ENCODE data around the gene CD58. TPM values are rescaled to one million over a fixed set of nuclear protein-coding genes. Genes with fewer than 3 reads are reported as not detected.

The CD58 gene
- total RNA-seq, 1 experiment from 2014 or later, result 5.3 TPM

GRCh38 chr1:116577759-116578314, 7.0 kb upstream of the CD58 start (continued):
- TF ChIP-seq NR3C1 (CRISPR knock-in tag; conservative IDR thresholded peaks at IDR 0.05; ENCODE audit: low read depth) (no peak), NFE2L1 (CRISPR knock-in tag; IDR thresholded peaks at IDR 0.05) (no peak), ZNF671 (CRISPR knock-in tag; IDR thresholded peaks at IDR 0.05) (no peak), EMX1 (CRISPR knock-in tag; IDR thresholded peaks at IDR 0.05) (no peak), ZSCAN18 (CRISPR knock-in tag; IDR thresholded peaks at IDR 0.05) (no peak), CREB1 (CRISPR knock-in tag; IDR thresholded peaks at IDR 0.05) (no peak), GRHL2 (CRISPR knock-in tag; IDR thresholded peaks at IDR 0.05; ENCODE audit: insufficient replicate concordance, severe bottlenecking) (no peak), FOXJ3 (CRISPR knock-in tag; IDR thresholded peaks at IDR 0.05; ENCODE audit: borderline replicate concordance) (no peak), ZBTB21 (CRISPR knock-in tag; IDR thresholded peaks at IDR 0.05; ENCODE audit: borderline replicate concordance) (no peak), ZNF425 (CRISPR knock-in tag; conservative IDR thresholded peaks at IDR 0.05) (no peak), ZNF317 (CRISPR knock-in tag; IDR thresholded peaks at IDR 0.05; ENCODE audit: borderline replicate concordance, low read depth) (no peak), ZNF232 (CRISPR knock-in tag; IDR thresholded peaks at IDR 0.05) (no peak)
- TF ChIP-seq, protein P1, sequence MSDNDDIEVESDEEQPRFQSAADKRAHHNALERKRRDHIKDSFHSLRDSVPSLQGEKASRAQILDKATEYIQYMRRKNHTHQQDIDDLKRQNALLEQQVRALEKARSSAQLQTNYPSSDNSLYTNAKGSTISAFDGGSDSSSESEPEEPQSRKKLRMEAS (CRISPR knock-in tag; IDR thresholded peaks at IDR 0.05), result no peak

GRCh38 chr1:116574581-116575291, 3.9 kb upstream of the CD58 start:
- DNase-seq (ENCODE audit: low spot score), result peak; percentile 60
- no peaks in the 10 kb centered on the region for H3K9me3 Mint-ChIP-seq
- TF ChIP-seq IRF2 (CRISPR knock-in tag; IDR thresholded peaks at IDR 0.05; ENCODE audit: borderline replicate concordance, low read depth) (no peak), CTCF (IDR thresholded peaks at IDR 0.05) (peak; percentile 64)
- H3K4me3 Mint-ChIP-seq, result no peak overlapping the region
- peaks cover 17% of the 10 kb centered on the region for H3K27me3 Mint-ChIP-seq (ENCODE audit: low read depth)
- no peaks in the 10 kb centered on the region for H3K36me3 Mint-ChIP-seq
- no peak overlapping the region for H3K27ac Mint-ChIP-seq
- POLR2A ChIA-PET, result interaction anchor here (1.0 to 1.1 kb wide), 2 partner anchors 98 to 485 kb away, joined by 4 read pairs; partner anchors contain the start of gene TTF2
- peaks cover 29% of the 10 kb centered on the region for H3K4me1 Mint-ChIP-seq
- CTCF ChIA-PET, result interaction anchor here (0.6 to 3.0 kb wide), 38 partner anchors 10 to 485 kb away, joined by 3 to 69 read pairs (median 4); partner anchors contain the start of genes IGSF3 and TTF2
- ATAC-seq, result no peak

DNA sequence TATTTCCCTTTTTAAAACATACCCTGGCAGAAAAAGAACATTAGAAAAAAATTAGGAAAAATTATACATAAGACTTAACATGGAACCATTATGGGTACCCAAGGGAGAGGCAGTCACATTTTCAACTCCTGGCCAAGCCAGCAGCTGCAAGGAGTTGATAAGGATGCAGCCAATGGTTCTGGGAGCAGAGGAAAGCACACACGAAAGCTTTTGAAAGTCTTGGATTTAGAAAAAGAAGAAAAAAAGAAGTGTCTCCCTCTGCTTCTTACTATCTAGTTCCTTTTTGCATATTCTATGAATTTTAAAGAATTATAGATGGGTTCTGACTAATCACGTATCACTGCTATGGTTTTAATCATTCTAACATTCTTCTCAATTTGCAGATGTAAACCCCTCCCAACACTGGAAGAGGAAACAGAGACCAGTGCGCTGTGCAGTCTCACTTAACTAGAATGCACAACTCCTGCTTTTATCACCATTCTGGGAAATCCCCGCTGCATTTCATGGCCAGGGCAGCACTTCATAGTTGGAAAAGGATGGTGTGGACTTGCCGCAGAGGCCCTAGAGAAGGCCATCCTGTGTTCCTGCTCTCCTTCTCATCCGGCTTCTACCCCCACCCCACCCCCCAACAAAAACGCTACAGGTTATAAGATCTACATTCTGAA, 2.7 kb upstream of the CD58 start:
- peaks cover 39% of the 10 kb centered on the region for H3K4me1 Mint-ChIP-seq
- POLR2A ChIA-PET, result no interaction called here
- ATAC-seq (no peak), DNase-seq (ENCODE audit: low spot score) (no peak)
- H3K27me3 Mint-ChIP-seq (ENCODE audit: low read depth), result peaks cover 19% of the 10 kb centered on the region
- no peak overlapping the region for H3K27ac Mint-ChIP-seq
- H3K4me3 Mint-ChIP-seq, result no peak overlapping the region
- H3K9me3 Mint-ChIP-seq, result no peaks in the 10 kb centered on the region
- H3K36me3 Mint-ChIP-seq, result no peaks in the 10 kb centered on the region
- CTCF ChIA-PET, result interaction anchor here (1.0 to 3.0 kb wide), 9 partner anchors 12 to 434 kb away, joined by 4 to 69 read pairs (median 13); partner anchors contain the start of gene IGSF3
- TF ChIP-seq ZNF263 (CRISPR knock-in tag; IDR thresholded peaks at IDR 0.05; ENCODE audit: low read depth) (no peak), STAT6 (CRISPR knock-in tag; conservative IDR thresholded peaks at IDR 0.05; ENCODE audit: low read depth) (no peak), TEAD1 (CRISPR knock-in tag; IDR thresholded peaks at IDR 0.05) (no peak)
- TF ChIP-seq, protein P2, sequence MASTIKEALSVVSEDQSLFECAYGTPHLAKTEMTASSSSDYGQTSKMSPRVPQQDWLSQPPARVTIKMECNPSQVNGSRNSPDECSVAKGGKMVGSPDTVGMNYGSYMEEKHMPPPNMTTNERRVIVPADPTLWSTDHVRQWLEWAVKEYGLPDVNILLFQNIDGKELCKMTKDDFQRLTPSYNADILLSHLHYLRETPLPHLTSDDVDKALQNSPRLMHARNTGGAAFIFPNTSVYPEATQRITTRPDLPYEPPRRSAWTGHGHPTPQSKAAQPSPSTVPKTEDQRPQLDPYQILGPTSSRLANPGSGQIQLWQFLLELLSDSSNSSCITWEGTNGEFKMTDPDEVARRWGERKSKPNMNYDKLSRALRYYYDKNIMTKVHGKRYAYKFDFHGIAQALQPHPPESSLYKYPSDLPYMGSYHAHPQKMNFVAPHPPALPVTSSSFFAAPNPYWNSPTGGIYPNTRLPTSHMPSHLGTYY (CRISPR knock-in tag; IDR thresholded peaks at IDR 0.05), result no peak
